H1 (cell line): Measurements from ENCODE around the gene PTPRT. TPM values are rescaled to one million over a fixed set of nuclear protein-coding genes. Genes with fewer than 3 reads are reported as not detected.

Source experiments
- CTCF ChIA-PET: fragments of 300-600 bp; sonication (Branson Sonifier 250); formaldehyde crosslinking; loops from one replicate; lab custom pipeline; 2021; ENCODE audit not compliant: partially characterized antibody; lab: Charles Lee
- POLR2A ChIA-PET: fragments of 300-600 bp; sonication (Branson Sonifier 250); formaldehyde crosslinking; loops from one replicate; lab custom pipeline; 2021; ENCODE audit warnings: inconsistent platforms; ENCODE audit not compliant: partially characterized antibody; lab: Charles Lee
- DNase-seq, 2 experiments: peaks; one replicate each; pipeline versions ENCODE4 v3.0.0 to v3.0.0-alpha.2; 2010 to 2022; ENCODE audit warnings: low spot score in 2 of 2, low read depth in 1 of 2, mixed read lengths in 1 of 2
- FAIRE-seq: peaks from 2 replicates; lab custom pipeline; 2011; peaks lifted over from hg19 to GRCh38; lab: Jason Lieb, UNC
- H2AFZ ChIP-seq: 2 replicates; pipeline ENCODE4 v1.8.1; 2012; ENCODE audit warnings: low read length, inconsistent platforms
- H2AK5ac ChIP-seq: 2 replicates; pipeline ENCODE4 v1.6.1; 2013; ENCODE audit warnings: low read depth, low read length
- H2BK120ac ChIP-seq: replicated peaks from 2 replicates; pipeline ENCODE3; 2013; ENCODE audit warnings: low read depth, low read length, inconsistent platforms
- H2BK12ac ChIP-seq: 2 replicates; pipeline ENCODE4 v1.6.1; 2013; ENCODE audit warnings: low read depth, low read length
- H2BK15ac ChIP-seq: 2 replicates; pipeline ENCODE4 v1.6.1; 2013; ENCODE audit warnings: low read length
- H2BK20ac ChIP-seq: 2 replicates; pipeline ENCODE4 v1.6.1; 2013; ENCODE audit warnings: low read length
- H2BK5ac ChIP-seq: 2 replicates; pipeline ENCODE4 v1.6.1; 2013; ENCODE audit warnings: low read depth, low read length
- H3K14ac ChIP-seq: 2 replicates; pipeline ENCODE4 v1.6.1; 2013; ENCODE audit warnings: inconsistent platforms; ENCODE audit not compliant: insufficient read length
- H3K18ac ChIP-seq: 2 replicates; pipeline ENCODE4 v1.6.1; 2013; ENCODE audit warnings: low read length; ENCODE audit errors: extremely low read depth
- H3K23ac ChIP-seq: 2 replicates; pipeline ENCODE4 v1.6.1; 2013; ENCODE audit warnings: inconsistent platforms; ENCODE audit not compliant: insufficient read length
- H3K23me2 ChIP-seq: 2 replicates; pipeline ENCODE4 v1.6.1; 2013; ENCODE audit warnings: low read depth, low read length
- H3K27ac ChIP-seq: 2 replicates; pipeline ENCODE4 v1.6.1; 2011; ENCODE audit warnings: low read depth, low read length, inconsistent platforms
- H3K27me3 ChIP-seq, 4 experiments: replicated peaks in 1 of 4; 1 replicate in 1 of 4; 2 replicates in 3 of 4; pipeline versions ENCODE4 v1.6.1 to v1.8.1; 2011 to 2013; ENCODE audit warnings: low read length in 3 of 4, mild to moderate bottlenecking in 3 of 4, inconsistent platforms in 2 of 4, mixed read lengths in 2 of 4, moderate library complexity in 1 of 4; ENCODE audit not compliant: control insufficient read depth in 3 of 4, insufficient read depth in 3 of 4; ENCODE audit errors: extremely low read depth in 1 of 4
- H3K36me3 ChIP-seq, 4 experiments: 2 replicates each; pipeline versions ENCODE4 v1.6.1 to v1.8.1; 2011 to 2013; ENCODE audit warnings: mild to moderate bottlenecking in 4 of 4, low read length in 3 of 4, moderate library complexity in 2 of 4, control low read depth in 1 of 4, inconsistent platforms in 1 of 4; ENCODE audit not compliant: insufficient read depth in 4 of 4, control insufficient read depth in 2 of 4
- H3K4ac ChIP-seq: replicated peaks from 2 replicates; pipeline ENCODE3; 2013; ENCODE audit warnings: low read length, low read depth, mixed read lengths, inconsistent platforms; ENCODE audit not compliant: insufficient read length
- H3K4me1 ChIP-seq, 4 experiments: replicated peaks in 1 of 4; 1 replicate in 1 of 4; 2 replicates in 3 of 4; pipeline versions ENCODE4 v1.6.1 to v1.8.1; 2011 to 2013; ENCODE audit warnings: low read length in 3 of 4, inconsistent platforms in 2 of 4, mixed read lengths in 1 of 4; ENCODE audit not compliant: insufficient read depth in 4 of 4, control insufficient read depth in 3 of 4
- H3K4me2 ChIP-seq, 2 experiments: 2 replicates each; pipeline versions ENCODE4 v1.6.1 to v1.8.1; 2011 to 2013; ENCODE audit warnings: low read depth in 2 of 2, low read length in 2 of 2, control low read depth in 1 of 2, inconsistent platforms in 1 of 2, mild to moderate bottlenecking in 1 of 2; ENCODE audit not compliant: insufficient read depth in 1 of 2
- H3K4me3 ChIP-seq, 4 experiments: fragments of 200-600, 300-600 bp in 1 of 4; sonication (generic), shearing (Covaris generic), sonication (Bioruptor Twin) in 1 of 4; 2 replicates each; pipeline versions ENCODE4 v1.5.1 to v1.8.1; 2011 to 2016; ENCODE audit warnings: low read length in 4 of 4, low read depth in 3 of 4, control low read depth in 2 of 4, inconsistent platforms in 2 of 4, mild to moderate bottlenecking in 2 of 4, mixed read lengths in 1 of 4, moderate library complexity in 1 of 4; ENCODE audit not compliant: insufficient read depth in 2 of 4; ENCODE audit errors: extremely low read depth in 1 of 4
- H3K56ac ChIP-seq: replicated peaks from 2 replicates; pipeline ENCODE3; 2013; ENCODE audit warnings: low read depth, mild to moderate bottlenecking, mixed read lengths, low read length, inconsistent platforms; ENCODE audit not compliant: insufficient read length
- H3K79me1 ChIP-seq: 2 replicates; pipeline ENCODE4 v1.6.1; 2013; ENCODE audit warnings: low read depth, low read length, control low read depth
- H3K79me2 ChIP-seq, 2 experiments: 2 replicates each; pipeline versions ENCODE4 v1.6.1 to v1.8.1; 2012 to 2013; ENCODE audit warnings: low read length in 2 of 2, mild to moderate bottlenecking in 2 of 2, inconsistent platforms in 1 of 2; ENCODE audit not compliant: insufficient read depth in 2 of 2, control insufficient read depth in 1 of 2
- H3K9ac ChIP-seq, 4 experiments: replicated peaks in 1 of 4; 1 replicate in 1 of 4; 2 replicates in 3 of 4; pipeline versions ENCODE4 v1.6.1 to v1.8.1; 2011 to 2013; ENCODE audit warnings: low read depth in 3 of 4, low read length in 3 of 4, control low read depth in 2 of 4, mild to moderate bottlenecking in 2 of 4, moderate library complexity in 2 of 4, inconsistent platforms in 1 of 4; ENCODE audit errors: extremely low read depth in 1 of 4
- H3K9me3 ChIP-seq, 2 experiments: 2 replicates each; pipeline versions ENCODE4 v1.6.1 to v1.8.1; 2012 to 2013; ENCODE audit warnings: mild to moderate bottlenecking in 2 of 2, moderate library complexity in 2 of 2, control low read depth in 1 of 2, inconsistent platforms in 1 of 2, low read depth in 1 of 2, low read length in 1 of 2, mixed read lengths in 1 of 2; ENCODE audit not compliant: insufficient read depth in 2 of 2
- H4K20me1 ChIP-seq, 2 experiments: replicated peaks in 1 of 2; 2 replicates each; pipeline versions ENCODE3 to v1.8.1; 2011 to 2013; ENCODE audit warnings: inconsistent platforms in 2 of 2, low read length in 2 of 2, mild to moderate bottlenecking in 1 of 2; ENCODE audit not compliant: insufficient read depth in 2 of 2, control insufficient read depth in 1 of 2
- H4K5ac ChIP-seq: 2 replicates; pipeline ENCODE4 v1.6.1; 2013; ENCODE audit warnings: low read length, low read depth, mixed read lengths, inconsistent platforms; ENCODE audit not compliant: insufficient read length
- H4K8ac ChIP-seq: 2 replicates; pipeline ENCODE4 v1.8.0; 2013; ENCODE audit warnings: mild to moderate bottlenecking, moderate library complexity, low read length, inconsistent platforms; ENCODE audit not compliant: insufficient read depth; ENCODE audit errors: extremely low read depth
- H4K91ac ChIP-seq: replicated peaks from 2 replicates; pipeline ENCODE3; 2013; ENCODE audit warnings: low read length, mixed read lengths, inconsistent platforms; ENCODE audit not compliant: insufficient read length
- ASH2L ChIP-seq: fragments of 200-600, 300-600 bp; sonication (generic); IDR thresholded peaks from one replicate; pipeline ENCODE4 v1.7.1; 2017; ENCODE audit warnings: low read length
- CHD1 ChIP-seq: IDR thresholded peaks from 2 replicates; pipeline ENCODE4 v1.6.1; 2012; ENCODE audit warnings: low read depth, low read length, improper control_type of control experiment
- CREB1 ChIP-seq: IDR thresholded peaks from 2 replicates; pipeline ENCODE4 v1.6.1; 2012; ENCODE audit warnings: inconsistent platforms
- HDAC6 ChIP-seq: IDR thresholded peaks from one replicate; pipeline ENCODE4 v1.7.1; 2012; ENCODE audit warnings: low read depth, mild to moderate bottlenecking, inconsistent platforms, low read length, moderate library complexity
- JUN ChIP-seq: IDR thresholded peaks from 2 replicates; pipeline ENCODE4 v1.6.1; 2011; ENCODE audit warnings: low read depth, mild to moderate bottlenecking, improper control_type of control experiment, low read length
- NANOG ChIP-seq: IDR thresholded peaks from 2 replicates; pipeline ENCODE4 v1.6.1; 2011; ENCODE audit warnings: low read length, low read depth, mild to moderate bottlenecking, inconsistent platforms; ENCODE audit not compliant: insufficient read depth, poor library complexity, severe bottlenecking
- POU5F1 ChIP-seq: IDR thresholded peaks from 2 replicates; pipeline ENCODE4 v1.6.1; 2011; ENCODE audit warnings: low read depth, mild to moderate bottlenecking, low read length, moderate library complexity
- RNF2 ChIP-seq: fragments of 200-900, 300-1000 bp; sonication (generic); IDR thresholded peaks from 2 replicates; pipeline ENCODE4 v1.7.1; 2016; ENCODE audit warnings: borderline replicate concordance, low read depth, mild to moderate bottlenecking, antibody characterized with exemption, low read length; ENCODE audit not compliant: poor library complexity, severe bottlenecking; ENCODE audit errors: missing control alignments
- RXRA ChIP-seq: IDR thresholded peaks from 2 replicates; pipeline ENCODE4 v1.6.1; 2011; ENCODE audit warnings: low read depth, mild to moderate bottlenecking, low read length, moderate library complexity; ENCODE audit not compliant: insufficient read depth
- SIX5 ChIP-seq: IDR thresholded peaks from 2 replicates; pipeline ENCODE4 v1.6.1; 2011; ENCODE audit warnings: mild to moderate bottlenecking, low read depth, low read length
- SRF ChIP-seq: IDR thresholded peaks from 2 replicates; pipeline ENCODE4 v1.6.1; 2011; ENCODE audit warnings: mild to moderate bottlenecking, low read depth, low read length, moderate library complexity
- TBP ChIP-seq: IDR thresholded peaks from 2 replicates; pipeline ENCODE4 v1.6.1; 2011; ENCODE audit warnings: low read depth, low read length, improper control_type of control experiment
- WGBS, 2 experiments: shearing (Covaris generic) in 1 of 2; methylation state at CpG; one replicate each; pipeline versions ENCODE4 v1.1.6 to v1.1.7; 2013 to 2015; ENCODE audit warnings: low lambda C conversion rate in 2 of 2, mixed read lengths in 2 of 2, inconsistent platforms in 1 of 2, low coverage in 1 of 2, missing lambda C conversion rate in 1 of 2; ENCODE audit not compliant: insufficient replicate concordance in 2 of 2, insufficient coverage in 1 of 2, insufficient read length in 1 of 2; ENCODE audit errors: extremely low coverage in 1 of 2, missing lambda C conversion rate in 1 of 2; 5-methylcytosine and 5-hydroxymethylcytosine counted together
- polyA plus RNA-seq, 7 experiments: library from polyadenylated mRNA; depleted of rRNA in 3 of 7; stranded (reverse) in 5 of 7; unstranded in 2 of 7; fragments of >200 nt in 5 of 7; fragments of 200-250 nt in 2 of 7; gene quantifications; 1 replicate in 5 of 7; 2 replicates in 1 of 7; 4 replicates in 1 of 7; pipeline versions ENCODE4 v1.2.1 to v1.2.3, GENCODE V29; 2011 to 2013; ENCODE audit warnings: missing spikeins in 2 of 7, mixed read lengths in 2 of 7
- total RNA-seq: library from RNA; stranded (reverse); fragmentation: NEBNext Ultra II Directional; extraction: Animal tissue kit (Norgen Biotek cat#: 25700); gene quantifications from 2 replicates; pipeline ENCODE4 v1.2.1, GENCODE V29; 2021
- TF ChIP-seq, protein P1 (sequence below): IDR thresholded peaks from 2 replicates; pipeline ENCODE4 v1.6.1; 2011; ENCODE audit warnings: low read depth, mild to moderate bottlenecking, low read length; ENCODE audit not compliant: insufficient read depth

PTPRT gene
- total and polyA plus RNA-seq, 2 of the 8 experiments (the other 6 are each of a cell fraction or from before 2014, with no cell fraction given): 0.33 to 1.8 TPM

DNA sequence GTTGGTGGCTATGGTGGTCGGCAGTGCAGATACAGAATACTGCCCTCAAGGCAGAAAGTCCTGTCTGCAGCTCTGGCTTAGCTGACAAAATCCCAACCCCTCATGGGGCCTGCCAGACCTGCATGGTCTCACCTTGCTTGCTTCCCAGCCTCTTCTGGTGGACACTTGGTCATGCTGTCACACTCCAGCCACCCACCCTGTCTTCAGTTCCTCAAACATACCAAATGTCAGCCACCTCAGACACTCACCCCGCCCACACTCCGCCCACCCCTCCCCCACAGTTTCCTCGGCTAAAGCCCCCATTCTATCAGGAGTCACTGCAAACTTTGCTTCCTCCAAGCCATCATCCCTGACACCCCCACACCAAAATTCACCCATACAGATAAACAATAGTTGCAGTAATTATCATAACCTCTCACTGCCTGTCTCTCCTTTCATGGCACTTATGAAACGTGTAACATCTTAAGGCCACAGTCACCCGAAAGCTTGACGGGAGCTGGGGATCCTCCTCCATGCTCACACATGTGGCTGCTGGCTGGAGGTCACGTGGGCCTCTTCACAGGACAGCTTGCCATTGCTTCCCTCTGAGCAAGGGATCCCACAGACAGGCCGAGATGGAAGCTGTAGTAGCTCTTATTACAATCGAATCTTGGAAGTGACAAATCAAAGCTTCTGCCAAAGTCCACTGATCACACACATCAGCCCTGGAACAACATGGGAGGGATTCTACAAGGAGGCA lies 202.2 kb downstream of the PTPRT start:
- H2AK5ac ChIP-seq: no peak overlapping the region
- H3K56ac ChIP-seq: no peak overlapping the region
- FAIRE-seq (no peak), DNase-seq (no peak)
- no peaks in the 10 kb centered on the region for H3K79me2 ChIP-seq
- ChIA-PET POLR2A (no interaction called here), CTCF (interaction anchor here (2.1 kb wide), 1 partner anchor 213 kb away, joined by 4 read pairs; no protein-coding TSS in a partner anchor)
- no peak overlapping the region for H2BK15ac ChIP-seq
- H3K18ac ChIP-seq: no peak overlapping the region
- no peaks in the 10 kb centered on the region for H3K9me3 ChIP-seq
- H3K4me2 ChIP-seq: no peak overlapping the region
- no peak overlapping the region for H2BK5ac ChIP-seq
- peaks cover 0 to 1% of the 10 kb centered on the region in 2 experiments for H4K20me1 ChIP-seq
- no peaks in the 10 kb centered on the region for H3K79me1 ChIP-seq
- H3K14ac ChIP-seq: no peak overlapping the region
- no peak overlapping the region for H3K9ac ChIP-seq
- H4K5ac ChIP-seq: no peak overlapping the region
- no peaks in the 10 kb centered on the region for H3K36me3 ChIP-seq
- WGBS, 2 experiments: 95% methylated on average over 7 of the region's 10 CpGs; no CpG with 5 or more reads in 1 of the 2 experiments
- H2AFZ ChIP-seq: no peak overlapping the region
- no peak overlapping the region for H4K91ac ChIP-seq
- H3K27ac ChIP-seq: no peak overlapping the region
- peaks cover 0 to 8% (median 4%) of the 10 kb centered on the region in 4 experiments; a peak in 4 of 7 replicates for H3K4me1 ChIP-seq
- H2BK120ac ChIP-seq: no peak overlapping the region
- H3K23ac ChIP-seq: no peak overlapping the region
- H3K4me3 ChIP-seq: no peak overlapping the region
- H3K4ac ChIP-seq: no peak overlapping the region
- H3K23me2 ChIP-seq: no peaks in the 10 kb centered on the region; the same call in 1 of the 2 replicates
- no peak overlapping the region for H2BK20ac ChIP-seq
- H3K27me3 ChIP-seq: no peaks in the 10 kb centered on the region
- no peak overlapping the region for H2BK12ac ChIP-seq
- H4K8ac ChIP-seq: no peak overlapping the region
- TF ChIP-seq CHD1 (no peak), NANOG (no peak), SIX5 (no peak), POU5F1 (no peak), JUN (no peak), RXRA (no peak), TBP (no peak), ASH2L (no peak), SRF (no peak), RNF2 (no peak), CREB1 (no peak), HDAC6 (no peak)
- TF ChIP-seq, protein P1, sequence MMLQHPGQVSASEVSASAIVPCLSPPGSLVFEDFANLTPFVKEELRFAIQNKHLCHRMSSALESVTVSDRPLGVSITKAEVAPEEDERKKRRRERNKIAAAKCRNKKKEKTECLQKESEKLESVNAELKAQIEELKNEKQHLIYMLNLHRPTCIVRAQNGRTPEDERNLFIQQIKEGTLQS: no peak
